PC-3 (cell line): Measurements from ENCODE around the gene ABO. TPM values are rescaled to one million over a fixed set of nuclear protein-coding genes. Genes with fewer than 3 reads are reported as not detected.

ENCODE experiments used
- ATAC-seq: fragments of 200-7000 bp; cut with Tn5 transposase; 2 replicates; pipeline ENCODE4 v1.9.1; 2020; ENCODE audit warnings: mild to moderate bottlenecking, moderate library complexity
- BruUV-seq: library from RNA; stranded (reverse); fragments of 400-500 nt; replicated peaks from 2 replicates; lab custom pipeline; 2021; lab: Mats Ljungman, UMichigan
- CTCF ChIA-PET: fragments of 300-600 bp; sonication (Branson Sonifier 250); formaldehyde crosslinking; loops from one replicate; lab custom pipeline; 2022; ENCODE audit warnings: antibody characterized with exemption; lab: Charles Lee
- POLR2A ChIA-PET: fragments of 300-600 bp; sonication (Branson Sonifier 250); formaldehyde crosslinking; loops from one replicate; lab custom pipeline; 2022; ENCODE audit warnings: antibody characterized with exemption; ENCODE audit not compliant: unreplicated experiment; lab: Charles Lee
- DNase-seq: peaks from one replicate; pipeline ENCODE4 v3.0.0-alpha.2; 2015
- H2AFZ ChIP-seq: fragments of 300-600 bp; sonication (generic); 2 replicates; pipeline ENCODE4 v1.6.0; 2016; ENCODE audit warnings: antibody characterized with exemption, low read length
- H3F3A ChIP-seq: fragments of 300-600 bp; sonication (generic); one replicate; pipeline ENCODE4 v1.6.0; 2017; ENCODE audit warnings: antibody characterized with exemption, low read length, control low read depth, mild to moderate bottlenecking; ENCODE audit not compliant: unreplicated experiment
- H3K27ac ChIP-seq: fragments of 300-600 bp; sonication (generic); 2 replicates; pipeline ENCODE4 v1.5.1; 2016; ENCODE audit warnings: mild to moderate bottlenecking, low read length
- H3K27me3 ChIP-seq: fragments of 300-600 bp; sonication (generic); 2 replicates; pipeline ENCODE4 v1.6.1; 2016; ENCODE audit warnings: low read length, mixed read lengths
- H3K36me3 ChIP-seq: fragments of 300-600 bp; sonication (generic); 2 replicates; pipeline ENCODE4 v1.6.1; 2016; ENCODE audit warnings: low read depth, mixed run types, low read length, mixed read lengths
- H3K4me1 ChIP-seq: fragments of 300-600 bp; sonication (generic); 2 replicates; pipeline ENCODE4 v1.5.1; 2016; ENCODE audit warnings: low read length; ENCODE audit not compliant: insufficient read depth
- H3K4me2 ChIP-seq: fragments of 300-600 bp; sonication (generic); 2 replicates; pipeline ENCODE4 v1.6.0; 2016; ENCODE audit warnings: low read length
- H3K4me3 ChIP-seq: fragments of 300-600 bp; sonication (generic); 2 replicates; pipeline ENCODE4 v1.5.1; 2016; ENCODE audit warnings: mild to moderate bottlenecking, low read length, mixed read lengths
- H3K79me2 ChIP-seq: fragments of 300-600 bp; sonication (generic); 2 replicates; pipeline ENCODE4 v1.6.1; 2017; ENCODE audit warnings: low read length, mixed read lengths
- H3K9ac ChIP-seq: fragments of 300-600 bp; sonication (generic); 2 replicates; pipeline ENCODE4 v1.6.0; 2016; ENCODE audit warnings: mild to moderate bottlenecking, low read length
- H3K9me2 ChIP-seq: fragments of 300-600 bp; sonication (generic); replicated peaks from 2 replicates; pipeline ENCODE4 v1.6.1; 2016; ENCODE audit warnings: mixed run types, low read length, mixed read lengths
- H3K9me3 ChIP-seq: fragments of 300-600 bp; sonication (generic); 2 replicates; pipeline ENCODE4 v1.6.1; 2016; ENCODE audit warnings: low read length, mixed read lengths
- H4K20me1 ChIP-seq: fragments of 300-600 bp; sonication (generic); 2 replicates; pipeline ENCODE4 v1.6.1; 2016; ENCODE audit warnings: low read length, mixed read lengths
- CTCF ChIP-seq: fragments of 300-600 bp; sonication (generic); conservative IDR thresholded peaks from 2 replicates; pipeline ENCODE4 v1.5.1; 2017; ENCODE audit warnings: antibody characterized with exemption, low read depth, mild to moderate bottlenecking, low read length
- EZH2 ChIP-seq: fragments of 300-600 bp; sonication (generic); IDR thresholded peaks from one replicate; pipeline ENCODE4 v1.6.1; 2017; ENCODE audit warnings: antibody characterized with exemption, mild to moderate bottlenecking, low read length; ENCODE audit not compliant: unreplicated experiment
- EZH2phosphoT487 ChIP-seq: fragments of 300-600 bp; sonication (generic); IDR thresholded peaks from 2 replicates; pipeline ENCODE4 v1.6.1; 2018; ENCODE audit warnings: mild to moderate bottlenecking, antibody characterized with exemption, low read length, borderline replicate concordance
- intact Hi-C: fragments of 100-400 bp; cut with micrococcal nuclease; formaldehyde crosslinking; loops from 2 replicates; pipeline ENCODE4 v1.9.0; 2023
- total RNA-seq: library from RNA; depleted of rRNA; stranded (reverse); fragments of >200 nt; gene quantifications from 2 replicates; pipeline ENCODE4 v1.2.3, GENCODE V29; 2014

The ABO gene
- total RNA-seq, 1 experiment from 2014 or later: not detected

DNA sequence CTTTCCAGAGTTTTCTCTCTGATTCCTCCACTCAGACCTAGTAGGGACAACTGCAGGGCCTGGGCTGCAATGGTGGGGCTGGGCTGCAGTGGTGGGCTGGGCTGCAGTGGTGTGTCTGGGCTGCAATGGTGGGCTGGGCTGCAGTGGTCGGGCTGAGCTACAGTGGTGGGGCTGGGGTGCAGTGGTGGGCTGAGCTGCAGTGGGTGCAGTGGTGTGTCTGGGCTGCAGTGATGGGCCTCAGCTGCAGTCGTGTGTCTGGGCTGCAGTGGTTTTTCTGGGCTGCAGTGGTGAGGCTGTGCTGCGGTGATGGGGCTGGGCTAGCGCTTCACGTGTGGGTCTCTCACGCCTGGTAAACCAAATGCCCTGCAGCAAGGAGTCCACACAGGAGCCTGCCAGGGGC, 27.4 kb downstream of the ABO start:
- CTCF ChIA-PET: no interaction called here
- BruUV-seq: no TSS peak

DNA sequence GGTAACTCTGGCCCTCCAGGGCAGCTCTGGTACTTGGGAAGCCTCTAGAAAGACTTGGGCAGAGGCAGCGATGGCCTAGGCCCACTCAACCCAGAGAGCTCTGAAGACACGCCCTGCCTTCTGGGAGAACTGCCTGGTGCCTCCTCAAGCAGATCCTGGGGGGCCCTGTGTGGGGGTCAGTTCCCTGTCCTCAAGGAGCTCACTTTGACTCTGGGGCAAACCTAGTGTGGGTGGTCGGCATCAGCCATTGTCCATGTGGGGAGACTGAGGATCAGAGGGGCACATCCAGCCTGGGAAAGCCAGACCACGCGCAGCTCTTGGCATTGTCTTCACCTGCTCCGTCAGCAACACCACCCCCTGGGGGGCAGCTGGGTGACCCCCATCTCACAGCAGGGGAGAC, 28.0 kb downstream of the ABO start:
- no peak overlapping the region for H3K27ac ChIP-seq
- H3K4me1 ChIP-seq: peaks cover 19% of the 10 kb centered on the region
- no TSS peak for BruUV-seq
- H3K9ac ChIP-seq: no peak overlapping the region
- intact Hi-C loops: no loop called here
- H3K4me2 ChIP-seq: no peak overlapping the region
- ChIA-PET POLR2A (no interaction called here), CTCF (no interaction called here)
- H3F3A ChIP-seq: no peaks in the 10 kb centered on the region
- no peaks in the 10 kb centered on the region for H3K9me2 ChIP-seq
- H3K79me2 ChIP-seq: no peaks in the 10 kb centered on the region
- TF ChIP-seq EZH2phosphoT487: no peak
- no peak for TF ChIP-seq CTCF
- TF ChIP-seq EZH2: no peak
- H2AFZ ChIP-seq: no peak overlapping the region
- H3K4me3 ChIP-seq: no peak overlapping the region
- no peaks in the 10 kb centered on the region for H3K36me3 ChIP-seq
- ATAC-seq: no peak
- no peak for DNase-seq
- H4K20me1 ChIP-seq: no peaks in the 10 kb centered on the region
- H3K9me3 ChIP-seq: no peaks in the 10 kb centered on the region
- no peaks in the 10 kb centered on the region for H3K27me3 ChIP-seq

More for the DNA sequence above, 27.4 kb downstream of the ABO start:
- no peaks in the 10 kb centered on the region for H3K9me2 ChIP-seq
- POLR2A ChIA-PET: no interaction called here
- no peak for TF ChIP-seq CTCF
- TF ChIP-seq EZH2phosphoT487: no peak
- TF ChIP-seq EZH2: no peak
- no peak overlapping the region for H3K27ac ChIP-seq
- no peaks in the 10 kb centered on the region for H3K27me3 ChIP-seq
- H4K20me1 ChIP-seq: no peaks in the 10 kb centered on the region
- no peak overlapping the region for H3K4me2 ChIP-seq
- H2AFZ ChIP-seq: no peak overlapping the region
- no peaks in the 10 kb centered on the region for H3F3A ChIP-seq
- no peaks in the 10 kb centered on the region for H3K79me2 ChIP-seq
- peaks cover 26% of the 10 kb centered on the region for H3K4me1 ChIP-seq
- H3K36me3 ChIP-seq: no peaks in the 10 kb centered on the region
- intact Hi-C loops: no loop called here
- ATAC-seq (no peak), DNase-seq (no peak)
- no peaks in the 10 kb centered on the region for H3K9me3 ChIP-seq
- no peak overlapping the region for H3K4me3 ChIP-seq
- H3K9ac ChIP-seq: no peak overlapping the region

GRCh38 chr9:133246562-133246961, 28.4 kb downstream of the ABO start:
- no peak for TF ChIP-seq EZH2
- no peak for TF ChIP-seq CTCF
- no peak for TF ChIP-seq EZH2phosphoT487
- BruUV-seq: no TSS peak

More at GRCh38 chr9:133246562-133246961, 28.4 kb downstream of the ABO start:
- Histone ChIP-seq H3K9me2 (no peaks in the 10 kb centered on the region), H3K36me3 (no peaks in the 10 kb centered on the region), H3F3A (no peaks in the 10 kb centered on the region), H3K4me2 (no peak overlapping the region), H3K27me3 (no peaks in the 10 kb centered on the region), H3K9ac (no peak overlapping the region), H3K4me1 (peaks cover 15% of the 10 kb centered on the region), H3K4me3 (no peak overlapping the region), H3K9me3 (no peaks in the 10 kb centered on the region), H4K20me1 (no peaks in the 10 kb centered on the region), H3K27ac (no peak overlapping the region), H3K79me2 (no peaks in the 10 kb centered on the region), H2AFZ (no peak overlapping the region)
- ATAC-seq (no peak), DNase-seq (no peak)
- intact Hi-C loops: no loop called here
- CTCF ChIA-PET: no interaction called here
- POLR2A ChIA-PET: no interaction called here
